NCI-H510A (cell line): Measurements from ENCODE around the gene PTPRE.

ENCODE experiments used
- DNase-seq: peaks from one replicate; lab custom pipeline; 2025; lab: John Stamatoyannopoulos, UW

PTPRE gene

GRCh38 chr10:128046156-128046952, 139.5 kb downstream of the PTPRE start:
- no peak for DNase-seq

DNA sequence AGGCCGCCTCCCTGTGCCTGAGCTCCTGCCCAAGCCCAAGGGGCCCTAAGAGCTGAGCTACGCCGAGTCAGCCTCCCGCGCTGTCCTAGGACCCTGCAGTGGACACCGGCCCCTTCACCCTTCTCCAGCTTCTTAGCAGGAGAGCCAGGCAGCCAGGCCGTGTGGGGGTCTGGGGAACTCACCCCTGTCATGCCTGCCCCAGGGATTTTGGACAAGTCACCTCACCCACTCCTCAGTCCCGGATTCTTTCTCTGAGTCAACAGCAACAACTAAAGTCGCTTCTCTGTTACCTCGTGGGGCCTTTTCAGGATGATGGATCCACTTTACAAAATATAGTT, 140.0 kb downstream of the PTPRE start:
- DNase-seq = no peak

GRCh38 chr10:128047351-128047750, 140.4 kb downstream of the PTPRE start:
- no peak for DNase-seq

DNA sequence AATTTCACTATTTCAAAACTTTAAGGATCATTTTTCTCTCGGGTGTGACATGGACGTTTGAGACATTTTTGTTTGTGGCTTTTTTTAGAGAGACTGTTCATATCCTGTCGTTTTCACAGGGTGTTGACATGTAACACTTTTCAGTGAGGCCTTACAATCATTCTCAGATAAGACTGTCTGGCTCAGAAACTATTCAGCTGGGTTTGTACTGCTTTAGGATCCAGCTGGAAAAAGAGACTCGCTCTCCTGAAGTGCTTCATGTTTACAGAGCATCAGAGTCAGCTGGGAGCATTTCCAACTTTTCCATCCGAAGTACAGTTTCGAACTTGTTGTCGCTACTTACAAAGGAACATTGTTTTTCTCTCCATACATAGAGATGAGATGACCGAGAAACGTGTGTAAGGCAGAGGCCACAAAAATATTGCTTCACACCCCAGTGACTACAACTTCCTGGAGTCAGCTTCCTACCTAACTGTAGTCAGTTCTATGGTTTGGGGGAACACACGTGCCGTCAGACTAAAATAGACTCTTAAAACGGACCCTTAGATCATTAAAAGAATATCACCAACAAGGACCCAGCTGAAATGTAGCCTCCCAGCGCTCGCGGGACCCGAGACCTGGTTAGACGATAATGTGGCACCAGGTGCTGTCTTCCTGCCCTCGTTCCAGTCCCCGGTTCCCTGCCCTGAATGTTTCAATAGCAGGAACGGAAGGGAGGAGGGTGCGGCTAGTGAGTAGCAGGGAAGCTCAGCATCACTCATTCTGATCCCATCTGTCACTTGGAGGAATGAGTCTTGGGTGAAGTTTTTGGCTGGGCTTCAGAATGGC, 141.3 kb downstream of the PTPRE start:
- DNase-seq = no peak

DNA sequence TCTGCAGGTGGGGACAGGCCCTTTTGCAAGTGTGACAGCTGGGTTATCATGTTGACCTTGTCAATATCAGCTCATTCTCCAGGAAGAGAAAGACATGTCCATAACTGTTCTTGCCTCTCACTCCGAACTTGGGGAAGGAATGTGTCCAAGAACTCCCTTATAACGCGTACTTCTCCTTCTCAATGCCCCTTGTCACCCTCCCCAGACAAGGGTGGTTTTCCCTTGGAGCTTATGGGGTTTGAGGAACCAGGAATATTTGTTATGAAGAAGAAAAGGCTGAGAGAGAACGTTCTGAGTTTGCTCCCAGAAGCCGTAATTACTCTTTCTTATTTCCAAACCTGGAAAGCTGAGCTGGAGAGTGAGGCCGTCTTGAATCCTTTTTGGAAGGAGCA, 141.9 kb downstream of the PTPRE start:
- no peak for DNase-seq

- no peak for DNase-seq
Observed at GRCh38 chr10:128049226-128050120, 142.6 kb downstream of the PTPRE start.

- no peak for DNase-seq
Observed at GRCh38 chr10:128050121-128050516, 143.2 kb downstream of the PTPRE start.

- no peak for DNase-seq
Observed at GRCh38 chr10:128050936-128051335, 144.0 kb downstream of the PTPRE start.

GRCh38 chr10:128051548-128051947, 144.6 kb downstream of the PTPRE start:
- no peak for DNase-seq

DNA sequence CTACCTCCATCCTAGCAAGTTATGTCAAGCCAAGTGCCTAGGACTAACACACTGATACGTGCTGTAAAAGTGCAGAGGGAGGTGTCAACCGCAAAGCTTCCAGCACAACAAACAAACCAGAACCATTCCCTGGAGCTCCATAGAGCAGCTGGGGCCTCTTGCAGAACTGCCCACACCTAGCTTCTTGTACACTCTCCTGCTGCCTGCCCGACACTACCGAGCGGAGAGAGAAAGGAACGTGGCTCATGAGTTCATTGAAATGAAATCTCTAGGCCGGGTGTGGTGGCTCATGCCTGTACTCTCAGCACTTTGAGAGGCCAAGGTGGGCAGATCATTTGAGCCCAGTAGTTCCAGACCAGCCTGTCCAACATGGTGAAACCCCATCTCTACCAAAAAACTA, 145.8 kb downstream of the PTPRE start:
- no peak for DNase-seq

GRCh38 chr10:128053356-128053755, 146.5 kb downstream of the PTPRE start:
- DNase-seq = no peak

- DNase-seq = no peak
Observed at GRCh38 chr10:128054163-128054970, 147.5 kb downstream of the PTPRE start.

DNA sequence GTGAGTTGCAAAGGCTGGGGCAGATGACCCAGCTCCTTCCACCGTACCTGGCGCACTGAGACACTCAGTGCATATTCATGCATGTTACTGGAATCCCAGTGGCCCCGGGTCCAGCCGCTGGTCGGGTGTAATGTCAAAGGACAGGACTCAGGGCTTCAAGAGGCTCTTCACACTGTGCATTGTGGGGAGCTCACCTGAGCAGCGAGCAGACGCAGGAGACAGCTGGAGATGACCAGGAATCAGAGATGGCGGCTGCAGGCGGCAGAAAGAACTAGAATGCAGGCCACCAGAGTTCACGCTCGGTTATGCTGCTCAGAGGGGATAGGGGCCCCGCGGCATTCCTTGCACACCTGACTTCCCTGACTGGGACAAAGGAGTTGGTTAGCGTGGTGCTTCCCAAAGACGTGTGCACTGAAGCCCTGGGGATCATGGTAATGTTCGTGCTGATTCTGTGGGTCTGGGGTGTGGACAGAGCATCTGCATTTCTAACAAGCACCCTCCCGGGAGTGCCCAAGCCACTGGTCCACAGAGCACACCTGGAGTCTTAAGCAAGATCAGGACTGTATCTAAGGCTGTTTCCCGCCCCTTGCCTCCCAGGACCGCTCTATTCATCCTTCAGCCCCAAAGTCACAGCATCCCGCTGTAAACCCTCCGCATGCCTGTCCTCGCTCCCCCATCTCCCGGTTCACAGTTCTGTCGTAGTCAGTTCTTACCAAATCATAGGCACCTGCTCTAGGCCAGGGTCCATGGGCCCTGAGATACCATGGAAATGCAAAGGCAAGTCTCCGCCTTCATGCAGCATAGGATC, 148.4 kb downstream of the PTPRE start:
- DNase-seq = no peak

GRCh38 chr10:128056303-128057050, 149.6 kb downstream of the PTPRE start:
- DNase-seq = no peak

GRCh38 chr10:128058106-128058749, 151.3 kb downstream of the PTPRE start:
- DNase-seq = no peak

GRCh38 chr10:128058750-128059134, 151.8 kb downstream of the PTPRE start:
- DNase-seq = no peak

GRCh38 chr10:128059266-128059981, 152.5 kb downstream of the PTPRE start:
- DNase-seq = no peak

DNA sequence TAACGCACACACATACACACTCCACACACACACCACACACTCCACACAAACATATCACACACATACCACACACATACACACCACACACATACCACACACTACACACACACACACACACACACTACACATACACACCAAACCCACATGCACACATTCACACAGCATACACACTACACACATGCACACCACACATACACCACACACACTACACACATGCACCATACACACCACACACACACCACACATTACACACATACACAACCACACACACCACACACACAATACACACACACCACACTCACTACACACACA, 153.0 kb downstream of the PTPRE start:
- no peak for DNase-seq
